22Rv1 (cell line): ENCODE results near the gene GSK3A.

ENCODE experiments used
- ZFX ChIP-seq: fragments of 450-650 bp; IDR thresholded peaks from 2 replicates; pipeline ENCODE4 v1.6.1; 2017; ENCODE audit warnings: antibody characterized with exemption, borderline replicate concordance
- TF ChIP-seq, protein P1 (sequence below): fragments of 450-650 bp; IDR thresholded peaks from 2 replicates; pipeline ENCODE4 v1.5.1; 2017; ENCODE audit warnings: mild to moderate bottlenecking

DNA sequence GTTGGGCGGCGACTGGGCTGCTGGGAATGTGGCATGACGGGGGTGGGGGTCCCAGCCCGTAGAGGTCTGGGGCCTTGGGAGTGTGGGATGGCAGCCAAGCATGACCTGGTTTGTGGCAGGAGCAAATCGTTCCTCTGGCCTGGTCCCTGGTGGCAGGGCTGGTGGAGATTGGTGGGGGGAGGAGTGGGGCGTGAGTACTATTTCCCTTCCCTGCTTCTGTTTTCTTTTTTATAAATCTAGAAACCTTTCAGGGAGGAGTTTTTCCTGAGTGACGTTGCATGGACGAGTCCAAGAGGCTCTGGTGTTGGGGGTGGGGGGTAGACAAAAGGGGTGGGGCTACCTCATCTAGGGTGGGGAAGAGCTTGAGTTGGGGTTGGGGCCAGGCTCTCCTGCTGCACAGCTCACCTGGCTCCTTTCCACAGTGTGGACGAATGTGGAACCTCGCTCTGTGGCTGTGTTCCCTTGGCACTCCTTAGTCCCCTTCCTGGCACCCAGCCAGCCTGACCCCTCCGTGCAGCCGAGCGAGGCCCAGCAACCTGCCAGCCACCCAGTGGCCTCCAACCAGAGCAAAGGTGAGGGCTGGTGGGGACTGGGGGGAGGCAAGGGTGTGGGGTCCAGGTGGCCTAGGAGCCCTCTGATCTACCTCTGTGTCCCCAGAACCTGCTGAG lies 44.1 kb upstream of the GSK3A start:
- TF ChIP-seq, protein P1, sequence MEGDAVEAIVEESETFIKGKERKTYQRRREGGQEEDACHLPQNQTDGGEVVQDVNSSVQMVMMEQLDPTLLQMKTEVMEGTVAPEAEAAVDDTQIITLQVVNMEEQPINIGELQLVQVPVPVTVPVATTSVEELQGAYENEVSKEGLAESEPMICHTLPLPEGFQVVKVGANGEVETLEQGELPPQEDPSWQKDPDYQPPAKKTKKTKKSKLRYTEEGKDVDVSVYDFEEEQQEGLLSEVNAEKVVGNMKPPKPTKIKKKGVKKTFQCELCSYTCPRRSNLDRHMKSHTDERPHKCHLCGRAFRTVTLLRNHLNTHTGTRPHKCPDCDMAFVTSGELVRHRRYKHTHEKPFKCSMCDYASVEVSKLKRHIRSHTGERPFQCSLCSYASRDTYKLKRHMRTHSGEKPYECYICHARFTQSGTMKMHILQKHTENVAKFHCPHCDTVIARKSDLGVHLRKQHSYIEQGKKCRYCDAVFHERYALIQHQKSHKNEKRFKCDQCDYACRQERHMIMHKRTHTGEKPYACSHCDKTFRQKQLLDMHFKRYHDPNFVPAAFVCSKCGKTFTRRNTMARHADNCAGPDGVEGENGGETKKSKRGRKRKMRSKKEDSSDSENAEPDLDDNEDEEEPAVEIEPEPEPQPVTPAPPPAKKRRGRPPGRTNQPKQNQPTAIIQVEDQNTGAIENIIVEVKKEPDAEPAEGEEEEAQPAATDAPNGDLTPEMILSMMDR: no peak
- no peak for TF ChIP-seq ZFX
